GM11168 (cell line): ENCODE measurements around the gene ST3GAL6.

ENCODE experiments used
- in situ Hi-C: fragments of 300-500 bp; cut with MboI; formaldehyde crosslinking; loops from one replicate; pipeline ENCODE4 v1.12.0; 2022; ENCODE audit warnings: low sequenced_read_pairs; ENCODE audit not compliant: unreplicated experiment

Gene ST3GAL6

GRCh38 chr3:98737301-98737700 is 25.8 kb upstream of the ST3GAL6 start:
- in situ Hi-C loops = no loop called here

- in situ Hi-C loops = no loop called here
Observed at GRCh38 chr3:98739266-98739665, 23.9 kb upstream of the ST3GAL6 start.

GRCh38 chr3:98740324-98740723 is 22.8 kb upstream of the ST3GAL6 start:
- in situ Hi-C loops = no loop called here

GRCh38 chr3:98741121-98741716 is 21.9 kb upstream of the ST3GAL6 start:
- in situ Hi-C loops = no loop called here

GRCh38 chr3:98743071-98743470 is 20.1 kb upstream of the ST3GAL6 start:
- in situ Hi-C loops = no loop called here

GRCh38 chr3:98744283-98744682 is 18.9 kb upstream of the ST3GAL6 start:
- in situ Hi-C loops = no loop called here

GRCh38 chr3:98745718-98746117 is 17.4 kb upstream of the ST3GAL6 start:
- in situ Hi-C loops = no loop called here

GRCh38 chr3:98746122-98746521 is 17.0 kb upstream of the ST3GAL6 start:
- in situ Hi-C loops = no loop called here

- in situ Hi-C loops = no loop called here
Observed at GRCh38 chr3:98746882-98747281, 16.3 kb upstream of the ST3GAL6 start.

GRCh38 chr3:98750276-98750919 is 12.7 kb upstream of the ST3GAL6 start:
- in situ Hi-C loops = no loop called here

GRCh38 chr3:98754483-98754882 is 8.7 kb upstream of the ST3GAL6 start:
- in situ Hi-C loops = no loop called here

- in situ Hi-C loops = no loop called here
Observed at GRCh38 chr3:98755601-98756000, 7.5 kb upstream of the ST3GAL6 start.

GRCh38 chr3:98759629-98760028 is 3.5 kb upstream of the ST3GAL6 start:
- in situ Hi-C loops = no loop called here

- in situ Hi-C loops = no loop called here
Observed at GRCh38 chr3:98761643-98762229, 1.4 kb upstream of the ST3GAL6 start.

GRCh38 chr3:98763819-98764418 is 779 bp downstream of the ST3GAL6 start:
- in situ Hi-C loops = no loop called here

GRCh38 chr3:98764472-98764884 is 1.3 kb downstream of the ST3GAL6 start:
- in situ Hi-C loops = no loop called here

GRCh38 chr3:98765721-98766120 is 2.6 kb downstream of the ST3GAL6 start:
- in situ Hi-C loops = no loop called here

GRCh38 chr3:98766924-98767323 is 3.8 kb downstream of the ST3GAL6 start:
- in situ Hi-C loops = no loop called here

GRCh38 chr3:98768961-98769360 is 5.8 kb downstream of the ST3GAL6 start:
- in situ Hi-C loops = no loop called here

- in situ Hi-C loops = no loop called here
Observed at GRCh38 chr3:98769448-98769847, 6.3 kb downstream of the ST3GAL6 start.

GRCh38 chr3:98770261-98771039 is 7.3 kb downstream of the ST3GAL6 start:
- in situ Hi-C loops = no loop called here
